ENCODE data around the gene CRTC1.

Gene CRTC1

GRCh38 chr19:18774107-18774506 is 90.6 kb downstream of the CRTC1 start:
- no peak for DNase-seq

DNA sequence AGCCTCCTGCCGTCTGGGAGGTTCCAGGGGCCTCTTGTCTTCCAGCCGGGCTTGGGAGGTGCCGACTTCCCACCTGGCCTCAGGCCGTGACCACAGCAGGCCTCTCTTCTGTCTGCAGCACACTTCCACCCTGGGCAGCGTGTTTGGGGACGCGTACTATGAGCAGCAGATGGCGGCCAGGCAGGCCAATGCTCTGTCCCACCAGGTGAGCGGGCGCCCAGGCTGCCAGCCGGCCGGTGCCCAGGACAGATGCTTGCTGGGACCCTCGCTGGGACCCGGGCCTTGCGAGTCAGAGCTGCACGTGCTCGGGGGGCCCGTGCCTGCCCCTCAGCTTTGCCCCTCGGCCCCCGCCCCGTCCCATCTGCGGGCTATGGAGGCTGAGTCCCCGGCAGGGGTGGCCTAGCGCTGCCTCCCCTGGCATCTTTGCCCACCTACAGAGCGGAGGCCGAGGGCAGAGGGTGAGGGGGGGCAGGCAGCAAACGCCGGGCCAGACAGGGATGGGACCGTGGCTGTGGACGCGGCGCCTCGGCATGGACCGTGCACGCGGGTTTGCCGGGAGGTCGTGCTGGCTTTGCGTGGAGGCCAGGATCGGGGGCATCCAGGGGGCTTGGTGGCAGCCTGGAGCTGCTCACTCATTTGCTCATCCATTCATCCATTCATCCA is 91.4 kb downstream of the CRTC1 start:
- no peak for DNase-seq

DNA sequence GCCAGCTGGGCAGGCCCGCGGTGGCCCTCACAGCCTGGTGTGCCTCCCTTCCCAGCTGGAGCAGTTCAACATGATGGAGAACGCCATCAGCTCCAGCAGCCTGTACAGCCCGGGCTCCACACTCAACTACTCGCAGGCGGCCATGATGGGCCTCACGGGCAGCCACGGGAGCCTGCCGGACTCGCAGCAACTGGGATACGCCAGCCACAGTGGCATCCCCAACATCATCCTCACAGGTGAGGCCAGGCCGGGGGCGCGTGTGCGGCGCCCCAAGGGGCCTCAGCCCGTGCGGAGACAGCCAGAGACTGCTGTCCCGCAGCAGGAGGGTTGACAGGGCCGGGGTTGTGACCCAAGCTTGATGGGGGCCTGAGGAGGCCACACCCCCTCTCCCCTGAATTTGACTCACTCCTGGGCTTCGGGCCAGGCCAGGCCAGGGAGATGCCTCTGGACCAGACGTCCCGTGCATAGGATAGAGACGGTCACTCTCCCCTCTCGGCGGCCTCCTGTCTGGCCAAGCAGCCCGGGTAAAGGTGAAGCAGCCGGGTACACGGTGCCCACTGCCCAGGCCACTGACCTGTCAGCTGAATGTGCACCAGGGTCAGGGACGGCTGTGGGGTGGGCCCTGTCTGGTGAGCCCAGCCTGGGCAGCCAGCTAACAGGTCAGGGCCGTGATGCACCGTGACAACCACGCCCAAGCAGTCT is 92.3 kb downstream of the CRTC1 start:
- DNase-seq, result no peak

DNA sequence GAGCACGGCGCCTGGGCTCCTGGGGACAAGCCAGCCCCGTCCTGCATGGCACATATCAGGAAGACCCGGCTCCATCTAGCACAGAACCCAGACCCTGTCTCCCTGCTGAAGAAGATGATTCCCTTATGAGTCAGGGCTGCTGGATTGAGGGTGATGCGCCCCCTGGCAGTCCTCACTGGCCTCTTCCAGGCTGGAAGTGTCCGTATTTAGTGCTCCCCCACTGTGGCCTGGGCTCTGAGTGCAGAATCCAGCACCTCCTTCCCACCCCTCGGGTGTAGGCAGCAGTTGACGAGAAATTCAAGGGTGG is 92.8 kb downstream of the CRTC1 start:
- no peak for DNase-seq

- no peak for DNase-seq
Observed at GRCh38 chr19:18776736-18777135, 93.3 kb downstream of the CRTC1 start.

DNA sequence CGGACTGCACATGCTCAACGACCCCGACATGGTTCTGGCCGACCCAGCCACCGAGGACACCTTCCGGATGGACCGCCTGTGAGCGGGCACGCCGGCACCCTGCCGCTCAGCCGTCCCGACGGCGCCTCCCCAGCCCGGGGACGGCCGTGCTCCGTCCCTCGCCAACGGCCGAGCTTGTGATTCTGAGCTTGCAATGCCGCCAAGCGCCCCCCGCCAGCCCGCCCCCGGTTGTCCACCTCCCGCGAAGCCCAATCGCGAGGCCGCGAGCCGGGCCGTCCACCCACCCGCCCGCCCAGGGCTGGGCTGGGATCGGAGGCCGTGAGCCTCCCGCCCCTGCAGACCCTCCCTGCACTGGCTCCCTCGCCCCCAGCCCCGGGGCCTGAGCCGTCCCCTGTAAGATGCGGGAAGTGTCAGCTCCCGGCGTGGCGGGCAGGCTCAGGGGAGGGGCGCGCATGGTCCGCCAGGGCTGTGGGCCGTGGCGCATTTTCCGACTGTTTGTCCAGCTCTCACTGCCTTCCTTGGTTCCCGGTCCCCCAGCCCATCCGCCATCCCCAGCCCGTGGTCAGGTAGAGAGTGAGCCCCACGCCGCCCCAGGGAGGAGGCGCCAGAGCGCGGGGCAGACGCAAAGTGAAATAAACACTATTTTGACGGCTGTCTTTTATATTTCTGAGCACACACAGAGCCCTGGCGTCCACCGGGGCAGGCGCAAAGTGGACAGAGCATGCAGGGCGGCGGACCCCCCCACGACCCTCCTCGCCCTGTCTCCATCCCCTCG is 94.0 kb downstream of the CRTC1 start:
- no peak for DNase-seq

DNA sequence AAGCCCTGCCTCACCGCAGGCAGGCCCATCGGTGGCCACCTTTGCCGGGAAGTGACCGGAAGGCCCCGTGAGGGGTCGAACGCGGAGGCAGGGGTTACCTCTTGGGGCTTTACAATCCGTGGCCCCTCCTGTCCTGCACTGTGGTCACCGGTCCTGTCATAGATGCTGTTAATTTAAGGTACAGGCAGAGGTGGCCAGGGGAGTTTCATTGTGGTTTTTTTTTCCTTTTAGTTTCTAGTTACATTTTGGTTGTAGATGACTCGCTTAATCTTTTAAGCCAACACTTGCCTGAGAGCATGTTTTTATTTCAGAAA is 94.6 kb downstream of the CRTC1 start:
- DNase-seq, result no peak

DNA sequence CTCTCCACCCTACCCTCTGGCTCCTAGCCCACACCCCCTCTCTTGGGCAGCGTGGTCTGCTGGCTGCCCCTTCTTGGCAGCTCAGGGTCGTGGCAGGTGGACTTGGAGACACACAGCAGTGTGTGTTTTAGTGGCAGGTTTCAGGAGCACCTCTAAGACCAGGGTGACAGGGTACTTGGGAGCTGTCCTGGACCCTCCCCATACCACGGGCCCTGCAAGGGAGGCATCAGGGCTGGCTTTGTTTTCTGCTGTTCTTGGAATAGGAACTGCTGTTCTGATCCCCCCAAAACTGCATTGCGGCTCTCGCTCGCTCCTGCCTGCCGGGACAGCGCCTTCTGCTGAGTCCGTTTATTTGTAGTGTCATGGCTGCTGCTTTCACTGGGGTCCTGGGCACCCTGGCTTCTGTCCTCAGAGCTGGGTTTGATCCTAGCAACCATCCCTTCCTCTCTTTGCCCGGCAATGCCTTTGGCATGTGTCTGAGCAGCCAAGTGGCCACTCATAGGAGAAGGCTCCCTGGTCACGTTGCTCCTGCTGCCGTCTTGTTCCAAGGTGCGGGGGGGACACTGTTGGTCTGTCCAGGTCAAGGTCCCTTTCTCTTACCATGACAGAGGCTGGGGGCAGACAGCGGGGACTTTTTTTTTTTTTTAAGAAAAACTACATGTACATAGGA is 95.5 kb downstream of the CRTC1 start:
- DNase-seq, result no peak

DNA sequence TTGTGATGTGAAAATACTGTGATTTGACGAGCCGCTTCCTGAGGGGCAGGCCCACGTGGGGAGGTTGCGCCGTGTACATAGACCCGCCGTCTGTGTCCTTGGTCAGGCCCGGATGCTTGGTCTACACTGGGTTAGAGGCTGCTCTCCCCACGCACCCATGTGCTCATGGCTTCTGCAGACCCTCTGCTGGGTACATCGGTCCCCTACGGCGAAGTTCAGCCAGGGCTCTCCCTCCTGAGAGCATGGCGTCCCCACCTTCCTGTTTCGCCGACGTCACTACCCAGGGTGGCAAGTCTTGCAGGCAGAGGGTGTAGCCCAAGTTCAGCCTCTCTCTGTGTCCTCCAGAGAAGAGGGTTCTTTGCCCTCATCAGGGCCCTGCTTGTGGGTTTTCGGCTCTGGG is 96.6 kb downstream of the CRTC1 start:
- DNase-seq, result no peak

- no peak for DNase-seq
Observed at GRCh38 chr19:18780631-18781030, 97.2 kb downstream of the CRTC1 start.

DNA sequence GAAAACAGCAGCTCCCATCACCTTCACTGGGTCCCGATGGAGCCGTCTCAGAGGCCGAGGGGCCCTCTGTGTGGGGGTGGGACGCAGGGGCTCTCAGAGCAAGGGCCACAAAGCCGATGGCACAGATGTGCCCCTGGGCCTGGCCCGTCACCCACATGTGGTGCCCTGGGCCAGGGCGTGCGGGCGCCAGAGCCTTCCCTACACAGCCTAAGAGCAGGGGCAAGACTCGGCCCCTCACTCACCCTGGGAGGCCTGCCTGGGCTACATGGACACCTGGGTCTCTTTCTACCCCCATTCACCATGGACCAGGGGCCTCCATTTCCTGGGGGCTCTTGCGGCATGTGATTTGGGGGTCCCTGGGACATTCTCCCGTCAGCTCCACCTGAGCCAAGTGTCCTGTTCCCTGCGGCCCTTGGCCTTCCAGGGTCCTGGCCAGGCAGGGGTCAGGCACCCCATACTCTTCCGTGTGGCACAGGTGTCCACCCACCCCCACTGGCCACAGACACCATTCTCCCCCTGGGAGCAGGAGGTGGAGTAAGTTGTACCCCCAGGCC is 97.6 kb downstream of the CRTC1 start:
- DNase-seq, result no peak

DNA sequence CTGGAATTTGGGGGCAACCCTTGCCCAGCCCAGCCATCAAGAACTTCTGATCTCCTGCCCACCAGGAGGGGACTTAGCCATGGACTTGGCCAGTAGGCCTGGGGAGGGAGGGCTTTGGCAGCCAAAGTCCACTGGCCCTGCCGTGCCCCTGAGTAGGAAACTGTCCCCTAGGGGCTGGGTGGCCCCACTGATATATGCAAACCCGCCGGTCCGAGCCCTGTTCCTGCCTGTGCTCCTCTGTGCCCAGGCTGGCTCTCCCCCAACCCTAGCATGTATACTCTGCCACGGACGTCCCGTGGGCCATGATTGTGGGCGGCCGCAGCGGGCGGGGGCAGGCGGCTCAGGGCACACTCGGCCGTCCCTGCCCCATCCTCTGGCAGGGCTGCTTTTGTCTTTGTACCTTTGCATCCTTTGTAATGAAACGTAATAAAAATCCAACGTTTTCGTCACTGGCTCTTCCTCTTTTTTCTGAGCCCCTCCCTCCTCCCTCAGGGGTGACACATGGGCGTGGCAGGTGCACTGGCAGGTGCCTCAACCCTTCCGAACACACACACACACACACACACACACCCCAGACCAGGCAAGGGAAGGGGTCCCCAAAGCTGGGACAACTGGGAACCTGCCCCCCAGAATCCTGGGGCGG is 98.5 kb downstream of the CRTC1 start:
- DNase-seq, result no peak

DNA sequence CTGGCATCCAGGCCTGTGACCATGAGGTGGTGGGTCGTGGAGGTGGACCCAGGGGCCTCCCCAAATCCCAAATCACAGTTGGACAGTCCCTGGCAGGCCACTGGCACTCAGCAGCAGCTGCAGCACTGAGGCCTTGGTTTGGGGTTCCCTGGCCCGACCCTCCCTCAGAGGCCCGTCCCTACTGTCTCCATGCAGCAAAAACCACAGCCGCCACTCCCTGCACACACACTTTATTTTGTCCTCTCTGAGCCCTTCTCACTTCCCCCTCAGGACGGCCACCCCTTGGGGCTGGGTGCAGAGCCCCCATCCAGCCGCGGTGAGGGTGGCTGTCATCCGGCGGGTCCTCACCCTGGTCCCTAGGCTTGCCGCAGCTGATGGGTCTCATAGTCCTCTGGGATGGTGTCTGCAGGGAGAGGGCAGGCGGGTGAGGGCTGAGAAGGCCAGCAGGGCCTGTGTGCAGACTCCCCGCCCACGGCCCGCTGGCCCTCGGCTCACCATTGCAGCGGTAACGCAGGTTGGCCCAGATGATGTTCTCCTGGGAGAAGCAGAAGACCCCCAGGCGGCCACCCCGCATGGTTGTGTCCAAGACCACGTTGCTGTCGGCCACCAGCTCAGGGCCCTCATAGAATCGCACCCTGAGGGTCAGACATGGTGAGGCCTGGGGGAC is 99.2 kb downstream of the CRTC1 start:
- no peak for DNase-seq

- DNase-seq, result no peak
Observed at GRCh38 chr19:18783958-18784785, 100.7 kb downstream of the CRTC1 start.

GRCh38 chr19:18784786-18785120 is 101.3 kb downstream of the CRTC1 start:
- DNase-seq, result no peak

DNA sequence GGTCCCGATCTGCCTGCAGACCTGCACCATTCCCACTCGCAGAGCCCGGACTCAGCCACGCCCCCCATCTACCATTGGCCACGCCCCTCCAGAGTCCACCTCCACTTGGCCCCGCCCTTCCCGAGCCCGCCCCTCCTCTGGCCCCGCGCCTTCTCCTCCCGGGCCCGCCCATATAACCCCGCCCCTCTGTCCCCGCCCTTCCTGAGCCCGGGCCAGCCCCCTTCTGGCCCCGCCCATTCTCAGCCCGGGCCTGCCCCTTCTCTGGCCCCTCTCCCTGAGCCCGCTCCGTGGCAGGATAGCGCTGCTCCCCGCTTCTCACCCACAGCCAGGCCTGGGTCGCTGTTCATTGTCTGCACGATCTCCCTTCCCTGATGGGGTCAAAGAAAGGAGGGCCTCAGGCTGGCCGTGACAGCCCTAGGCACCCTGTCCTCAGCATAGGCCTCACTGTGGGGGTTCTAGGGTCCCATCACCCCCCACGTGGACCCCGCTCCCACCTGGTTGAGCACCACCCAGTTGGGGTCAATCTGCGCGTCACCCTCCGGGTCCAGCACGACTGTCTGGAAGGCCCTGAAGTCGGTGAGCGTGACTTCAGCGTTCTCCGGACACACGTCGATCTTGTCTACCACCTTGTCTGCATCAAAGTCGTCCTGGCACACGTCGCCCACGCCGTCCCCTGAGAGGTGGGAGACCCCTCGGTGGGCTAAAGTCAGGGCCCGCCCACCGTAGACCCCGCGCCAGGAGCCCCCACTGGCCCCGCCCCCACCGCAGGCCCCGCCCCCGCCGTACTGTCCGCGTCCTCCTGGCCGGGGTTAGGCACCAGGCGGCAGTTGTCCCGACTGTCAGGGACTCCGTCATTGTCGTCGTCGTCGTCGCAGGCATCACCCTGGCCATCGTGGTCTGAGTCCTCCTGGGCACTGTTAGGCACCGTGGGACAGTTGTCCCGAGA is 102.0 kb downstream of the CRTC1 start:
- DNase-seq, result peak; percentile 21

- no peak for DNase-seq
Observed at GRCh38 chr19:18788529-18789421, 105.3 kb downstream of the CRTC1 start.

- no peak for DNase-seq
Observed at GRCh38 chr19:18789422-18789869, 106.0 kb downstream of the CRTC1 start.

GRCh38 chr19:18789883-18790565 is 106.5 kb downstream of the CRTC1 start:
- peak; percentile 7 for DNase-seq

Measured in CD4-positive, alpha-beta T cell treated with Interleukin-4 for 4 hours (primary cell).